Suppressor macrophage treated with lipopolysaccharide for 4 hours (primary cell): Measurements from ENCODE around the gene CTR9.
"Not testable (repeated sequence)": the region's sequence is repeated elsewhere in the genome, so short reads cannot be mapped to it uniquely, and the experiment has no call there.

Experiments
- DNase-seq: peaks from one replicate; pipeline ENCODE4 v3.0.0-alpha.2; 2020

The CTR9 gene

DNA sequence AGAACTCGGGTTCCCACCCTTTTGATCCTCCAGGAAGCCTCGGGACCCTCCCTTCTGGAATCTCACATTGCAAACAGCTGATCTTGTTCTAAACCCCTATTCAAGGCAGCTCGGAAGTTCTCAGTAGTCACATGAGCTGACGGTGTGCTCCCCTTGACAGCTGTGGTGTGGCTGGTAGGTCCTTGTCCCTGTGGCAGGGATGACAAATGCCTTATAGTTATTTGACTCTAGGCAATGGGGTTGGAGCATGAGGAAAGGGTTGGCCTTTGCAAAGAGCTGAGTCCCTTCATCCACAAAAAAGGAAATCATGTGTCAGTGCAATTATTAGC lies 34.1 kb downstream of the CTR9 start:
- no peak for DNase-seq

DNA sequence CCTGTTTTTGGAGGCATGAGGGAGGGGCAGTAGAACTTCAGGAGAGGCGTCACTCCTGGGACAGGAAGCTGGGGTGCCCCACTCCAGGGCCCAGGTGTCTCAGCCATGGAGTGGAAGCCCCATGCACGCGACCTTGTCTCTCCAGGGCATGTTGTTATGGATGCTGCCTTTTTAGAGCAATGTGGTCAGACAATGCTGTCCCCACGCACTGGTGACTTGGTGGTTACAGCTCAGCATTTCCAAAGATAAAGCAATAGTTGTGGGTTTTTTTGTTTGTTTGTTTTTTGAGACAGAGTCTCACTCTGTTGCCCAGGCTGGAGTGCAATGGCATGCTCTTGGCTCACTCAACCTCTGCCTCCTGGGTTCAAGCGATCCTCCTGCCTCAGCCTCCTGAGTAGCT lies 35.4 kb downstream of the CTR9 start:
- DNase-seq, result no peak

DNA sequence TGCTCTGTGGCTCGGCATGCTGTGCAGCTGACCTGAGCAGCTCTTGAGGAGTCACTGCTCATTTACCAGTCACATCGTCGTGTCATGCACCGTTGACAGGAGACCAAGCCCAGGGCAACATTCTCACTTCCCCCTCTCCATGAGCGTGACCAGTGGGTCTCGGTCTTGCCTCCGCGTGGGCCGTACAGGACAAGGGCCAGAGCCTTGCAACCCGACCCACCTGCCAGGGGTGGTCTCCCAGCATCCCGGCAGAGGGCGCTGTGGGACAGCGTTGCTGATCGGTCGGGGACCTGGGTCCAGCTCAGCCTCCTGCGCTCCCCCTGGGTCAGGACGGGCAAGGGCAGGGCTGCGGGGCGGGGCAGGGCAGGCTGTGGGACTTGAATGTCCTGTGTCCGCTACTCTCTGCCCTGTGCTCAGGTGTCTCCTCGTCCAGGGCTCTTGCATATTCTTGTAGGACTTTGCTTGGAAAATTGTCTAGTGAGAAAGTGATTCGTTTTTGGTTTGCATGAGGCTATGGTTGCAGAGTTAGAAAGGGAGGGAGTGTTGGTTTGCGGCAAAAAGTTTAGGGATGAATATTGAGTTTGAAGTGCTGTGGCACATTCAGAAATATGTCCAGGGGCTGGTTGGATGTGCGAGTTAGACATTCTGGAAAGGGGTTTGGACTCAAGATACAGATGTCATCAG lies 41.5 kb downstream of the CTR9 start:
- DNase-seq, result peak; percentile 87

DNA sequence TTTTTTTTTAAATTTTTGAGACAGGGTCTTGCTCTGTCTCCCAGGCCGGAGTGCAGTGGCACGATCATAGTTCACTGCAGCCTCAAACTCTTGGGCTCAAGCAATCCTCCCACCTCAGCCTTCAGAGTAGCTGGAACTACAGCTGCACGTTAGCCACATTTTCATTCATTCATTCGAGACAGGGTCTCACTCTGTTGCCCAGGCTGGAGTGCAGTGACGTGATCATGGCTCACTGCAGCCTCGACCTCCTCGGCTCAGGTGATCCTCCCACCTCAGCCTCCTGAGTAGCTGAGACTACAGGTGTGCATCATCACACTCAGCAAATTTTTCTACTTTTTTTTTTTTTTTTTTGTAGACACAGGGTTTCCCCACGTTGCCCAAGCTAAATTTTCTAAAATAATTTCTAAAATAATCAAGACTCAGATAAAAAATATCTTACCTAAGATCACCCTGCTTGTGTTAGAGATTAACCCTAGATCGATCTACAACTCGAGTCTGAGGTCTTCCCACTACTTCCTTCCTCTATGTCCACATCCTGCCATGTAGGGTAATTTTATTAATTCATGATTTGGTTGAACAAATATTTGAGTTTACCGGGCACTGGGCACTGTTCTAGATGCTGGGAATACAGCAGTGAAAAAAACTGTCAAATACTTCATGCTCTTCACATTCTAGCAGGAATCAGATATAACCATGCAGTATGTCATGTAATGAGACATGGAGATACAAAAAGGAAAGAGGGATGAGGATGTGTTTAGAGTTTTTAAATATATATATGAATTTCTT lies 42.6 kb downstream of the CTR9 start:
- DNase-seq, result no peak

DNA sequence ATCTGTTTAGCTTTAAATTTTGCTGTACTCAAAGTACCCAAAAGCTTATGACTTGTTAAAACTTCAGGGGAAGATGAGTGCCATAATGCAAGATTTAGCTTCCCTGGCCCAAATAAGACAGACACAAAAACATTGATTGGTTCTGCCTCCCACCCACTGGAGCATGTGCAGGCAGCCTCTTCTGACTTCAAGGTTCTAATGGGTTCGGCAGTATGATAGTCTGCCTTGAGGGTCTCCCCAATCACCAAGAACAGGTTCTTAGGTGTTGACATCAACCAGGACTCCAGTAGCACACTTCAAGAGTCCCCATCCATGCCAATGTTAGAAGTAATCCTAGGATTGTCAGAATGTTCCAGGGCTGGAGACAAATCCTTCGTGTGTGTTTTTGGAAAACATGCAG lies 45.1 kb downstream of the CTR9 start:
- DNase-seq, result no peak

DNA sequence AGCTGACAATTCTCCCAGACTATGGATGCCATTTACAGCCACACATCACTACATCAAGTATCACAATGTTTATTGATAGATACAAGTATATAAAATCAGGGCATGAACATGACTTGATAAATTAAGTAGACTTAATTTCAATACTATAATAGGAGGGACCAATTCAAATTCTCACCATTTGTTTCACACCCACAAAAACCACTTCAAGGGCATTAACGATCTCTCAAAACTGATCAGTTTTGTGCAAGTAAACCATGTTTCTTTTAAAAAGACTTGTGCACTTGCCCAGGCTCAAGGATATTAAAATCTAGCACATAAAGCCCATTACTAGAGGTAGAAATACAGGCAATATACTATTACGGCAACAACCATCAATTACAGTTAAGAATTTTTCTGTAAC lies 46.0 kb downstream of the CTR9 start:
- DNase-seq, result no peak

DNA sequence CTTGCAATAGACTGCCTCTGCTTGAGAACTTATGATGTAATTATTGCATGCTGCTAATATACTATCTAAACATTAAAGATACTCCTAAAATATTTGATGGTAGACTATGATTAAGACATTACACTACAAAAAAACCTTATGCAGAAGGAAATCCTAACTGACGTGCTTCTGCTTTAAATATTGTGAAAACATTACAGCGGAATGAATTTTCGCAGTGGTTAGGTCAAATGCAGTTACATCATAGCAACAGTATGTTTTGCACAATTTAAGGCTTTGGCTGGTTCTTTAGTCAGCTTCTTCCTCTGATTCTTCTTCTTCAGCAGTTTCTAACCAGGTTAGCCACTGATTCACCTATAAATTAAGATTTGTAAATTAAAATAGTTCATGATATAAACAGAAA lies 46.5 kb downstream of the CTR9 start:
- DNase-seq, result peak; percentile 72

DNA sequence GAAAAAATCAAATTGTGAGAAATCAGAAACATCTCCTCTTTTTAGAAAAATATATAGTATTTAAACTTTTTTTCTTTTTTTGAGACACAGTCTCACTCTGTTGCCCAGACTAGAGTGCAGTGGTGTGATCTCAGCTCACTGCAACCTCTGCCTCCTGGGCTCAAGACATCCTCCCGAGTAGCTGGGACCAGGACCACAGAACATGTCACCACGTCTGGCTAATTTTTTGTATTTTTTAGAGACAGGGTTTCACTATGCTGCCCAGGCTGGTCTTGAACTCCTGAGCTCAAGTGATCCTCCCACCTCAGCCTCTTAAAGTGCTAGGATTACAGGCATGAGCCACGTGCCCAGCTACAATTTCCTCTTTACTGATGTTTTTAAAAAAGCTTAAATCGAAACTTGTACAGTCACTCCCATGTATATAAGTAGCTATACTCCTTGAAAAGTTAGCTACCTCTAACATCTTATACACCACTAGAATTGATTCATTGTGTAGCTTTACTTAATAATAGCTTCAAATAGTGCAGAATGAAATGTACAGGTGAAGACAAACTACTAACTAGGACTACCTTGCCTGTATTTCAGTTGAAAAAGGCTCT lies 47.4 kb downstream of the CTR9 start:
- peak; percentile 35 for DNase-seq

DNA sequence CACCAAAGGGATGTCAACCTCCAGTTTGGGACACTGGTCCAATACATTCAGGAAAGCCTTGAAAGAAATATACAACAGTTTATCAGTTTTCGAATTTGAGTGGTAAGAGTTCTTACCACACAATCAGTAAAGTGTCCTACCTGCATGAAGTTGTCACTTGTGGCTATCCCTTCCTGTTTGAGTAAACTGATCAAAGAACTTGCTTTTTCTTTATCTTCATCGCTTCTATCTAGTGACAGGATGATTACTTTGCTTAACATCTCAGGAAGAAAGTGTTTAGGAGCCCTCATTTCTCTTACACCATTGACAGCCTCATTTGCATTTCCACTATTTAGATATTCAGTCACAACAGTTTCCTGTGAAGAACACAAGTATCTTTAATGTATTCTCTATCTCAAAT lies 49.2 kb downstream of the CTR9 start:
- no peak for DNase-seq

DNA sequence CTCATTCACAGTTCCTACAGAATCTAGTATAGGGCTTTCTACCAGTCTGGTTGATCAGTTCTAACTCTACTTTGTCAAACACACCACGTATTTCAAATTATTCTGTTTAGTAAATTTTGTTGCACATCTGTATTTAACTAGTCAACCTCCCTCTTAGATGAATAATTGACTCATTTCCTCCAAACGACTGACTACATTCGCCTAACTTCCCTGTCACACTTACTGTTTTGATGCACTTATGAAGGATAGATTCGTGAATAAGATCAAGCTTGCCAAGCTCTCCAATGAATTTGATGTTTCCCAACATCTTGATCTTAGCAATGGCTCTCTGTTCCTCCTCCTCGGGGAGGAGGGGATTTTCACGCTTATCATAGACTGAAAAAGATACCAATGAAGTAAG lies 52.6 kb downstream of the CTR9 start:
- peak; percentile 47 for DNase-seq

DNA sequence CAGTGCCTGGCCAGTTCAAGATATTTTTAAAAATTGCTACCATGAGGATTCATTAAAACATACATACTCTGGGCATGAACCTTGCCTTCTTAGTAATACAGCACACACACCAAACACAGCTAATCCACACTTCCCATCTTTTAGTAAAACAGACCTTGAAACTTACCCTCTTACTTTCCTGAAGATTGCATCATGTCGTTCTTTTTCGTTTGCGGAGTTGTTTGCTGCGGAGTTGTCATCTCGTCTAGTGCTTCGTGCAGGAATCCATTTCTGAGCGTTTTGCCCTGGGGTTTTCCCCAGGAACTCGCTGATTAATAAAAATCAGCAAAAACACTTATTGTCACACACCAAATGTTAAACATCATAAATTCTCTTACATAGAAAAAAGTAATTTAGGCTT lies 54.7 kb downstream of the CTR9 start:
- no peak for DNase-seq

DNA sequence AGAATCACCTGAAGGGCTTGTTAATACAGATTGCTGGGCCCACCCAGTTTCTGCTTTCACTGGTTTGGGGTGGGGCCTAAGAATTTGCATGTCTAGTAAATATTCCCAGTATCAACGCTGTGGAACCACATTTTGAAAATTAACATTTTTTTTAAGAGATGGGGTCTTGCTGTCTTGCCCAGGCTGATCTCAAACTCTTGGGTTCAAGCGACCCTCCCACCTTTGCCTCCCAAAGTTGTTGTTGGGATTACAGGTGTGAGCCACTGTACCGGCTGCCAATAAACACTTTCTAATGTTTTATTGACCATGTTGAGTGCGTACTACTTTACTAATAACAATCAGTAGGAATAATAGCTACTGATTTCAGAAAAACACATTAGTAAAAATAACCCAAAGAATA lies 55.2 kb downstream of the CTR9 start:
- no peak for DNase-seq

DNA sequence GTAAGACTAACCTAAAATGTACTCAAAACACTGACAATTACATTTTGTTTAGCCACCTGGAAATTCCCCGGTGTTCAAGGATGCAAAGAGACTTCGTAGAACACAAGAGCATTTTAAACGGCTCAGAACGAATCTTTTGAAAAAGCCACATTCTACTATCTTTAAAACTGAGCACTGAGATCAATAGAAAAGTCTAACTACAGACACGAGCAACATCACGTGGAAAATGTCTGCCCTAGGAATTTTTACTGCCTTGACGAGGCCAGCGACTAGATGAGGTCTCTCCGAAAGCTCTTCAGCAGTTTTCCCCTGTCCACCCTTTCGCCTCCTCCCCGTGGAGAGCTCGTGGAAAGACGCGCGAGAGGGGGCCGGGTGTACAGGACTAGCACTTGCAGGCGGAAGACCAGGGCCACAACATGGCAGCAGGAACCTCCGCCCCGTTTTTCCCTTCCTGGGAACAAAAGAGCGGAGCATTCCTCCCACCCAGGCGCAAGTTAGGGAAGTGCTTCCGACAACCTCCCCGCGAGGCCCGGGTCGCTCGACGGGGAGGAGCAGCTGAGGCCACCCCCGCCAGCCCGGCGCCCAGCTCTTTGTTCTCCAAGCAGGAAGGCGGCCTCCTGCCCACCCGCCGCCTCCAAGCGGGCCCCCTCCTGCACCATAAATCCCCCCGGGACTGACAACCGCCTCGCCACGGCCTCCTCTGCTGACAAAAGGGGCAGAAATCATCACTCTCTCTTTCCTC lies 56.6 kb downstream of the CTR9 start:
- peak; percentile 77 for DNase-seq

DNA sequence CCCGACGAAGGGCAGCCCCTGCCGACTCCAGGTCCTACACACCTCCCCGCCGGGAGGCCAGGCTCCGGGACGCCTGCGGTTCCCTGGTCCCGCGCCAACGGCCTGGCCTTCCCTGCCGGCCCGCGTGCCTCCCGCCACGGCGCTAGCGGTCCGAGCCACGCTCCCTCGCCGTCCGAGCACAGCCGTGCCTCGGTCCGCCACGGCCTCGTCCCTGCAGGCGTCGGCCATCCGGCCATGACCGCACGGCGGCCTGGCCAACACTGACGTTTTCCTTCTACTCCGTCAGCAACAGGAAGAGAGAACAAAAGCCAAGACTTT lies 57.1 kb downstream of the CTR9 start:
- DNase-seq, result no peak

DNA sequence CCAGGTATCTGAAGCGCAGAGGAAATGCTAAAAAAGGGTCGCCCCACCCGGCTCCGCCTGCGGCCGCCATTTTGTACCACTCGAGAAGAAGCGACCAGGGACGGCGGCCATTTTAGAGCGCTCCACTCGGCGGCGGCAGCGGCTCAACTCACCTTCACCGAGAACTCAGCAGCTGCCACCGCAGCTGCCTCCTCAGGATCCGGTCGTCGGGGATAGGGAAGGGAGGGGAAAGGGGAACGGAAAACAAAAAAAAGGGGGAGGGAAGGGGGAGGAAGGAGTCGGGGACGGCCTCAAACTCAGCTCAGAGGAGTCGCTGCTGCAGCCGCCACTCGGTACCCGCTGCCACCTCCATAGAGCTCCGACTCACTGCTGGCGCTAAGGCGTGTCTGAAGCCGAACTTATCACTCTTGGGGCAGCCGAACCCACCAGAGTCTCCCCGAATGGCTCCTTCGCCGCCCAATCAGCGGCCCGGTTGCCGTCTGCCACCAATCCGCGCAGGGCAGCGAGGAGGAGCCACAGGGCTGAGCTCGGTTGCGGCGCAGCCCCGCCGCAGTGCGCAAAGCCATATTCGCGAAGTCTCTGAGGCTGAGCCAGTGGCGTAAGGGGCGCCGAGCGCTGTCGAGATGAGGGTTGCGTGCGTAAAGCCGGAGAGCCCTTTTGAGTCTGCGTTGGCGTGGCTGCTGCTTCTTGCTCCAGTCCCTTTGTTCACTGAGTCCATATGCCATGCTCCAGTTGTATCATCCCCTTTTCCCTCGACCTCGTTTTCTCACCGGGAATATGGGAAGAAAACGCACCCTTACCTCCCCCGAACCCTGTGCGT lies 57.7 kb downstream of the CTR9 start, which contains the start of gene EIF4G2:
EIF4G2 (minus strand) TSS at position 374 of the 820 bp plus-strand sequence.
- DNase-seq, result peak; percentile 99

DNA sequence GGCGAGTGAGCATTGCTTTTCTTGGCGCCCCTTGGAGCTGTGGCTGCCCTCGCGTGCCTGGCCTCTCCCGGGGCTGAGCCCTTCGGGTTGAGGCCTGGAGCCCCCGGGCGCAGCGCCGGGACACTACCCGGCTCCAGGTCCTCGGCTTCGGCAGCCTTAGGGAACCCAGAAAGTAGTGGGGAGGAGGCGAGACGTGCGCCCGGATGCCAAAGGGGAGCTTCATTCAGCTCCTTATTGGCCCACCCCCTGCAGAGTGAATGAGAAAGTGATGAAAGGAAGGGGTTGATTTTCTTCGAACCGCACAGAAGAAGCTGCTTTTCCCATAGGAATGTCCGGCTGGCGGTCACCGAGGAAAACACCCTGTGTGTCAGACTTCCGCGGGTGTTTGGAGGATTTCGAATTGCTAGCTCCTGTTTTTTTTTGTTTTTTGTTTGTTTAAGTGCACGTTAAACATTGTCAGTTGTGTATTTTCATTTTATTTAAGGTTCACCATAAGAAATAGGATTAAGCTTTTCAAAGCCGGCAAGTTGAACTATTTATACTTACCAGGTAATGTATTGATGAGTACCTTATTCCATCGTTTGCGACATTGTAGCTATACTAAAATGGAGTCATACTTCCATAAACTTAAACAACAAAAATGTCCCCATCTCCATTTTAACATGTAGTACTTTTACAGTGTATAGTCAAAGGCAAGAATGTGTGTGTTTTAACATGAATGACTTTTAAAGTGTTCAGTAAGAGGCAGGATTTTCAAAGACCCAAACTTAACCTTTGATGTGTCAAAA lies 58.5 kb downstream of the CTR9 start:
- peak; percentile 43 for DNase-seq

DNA sequence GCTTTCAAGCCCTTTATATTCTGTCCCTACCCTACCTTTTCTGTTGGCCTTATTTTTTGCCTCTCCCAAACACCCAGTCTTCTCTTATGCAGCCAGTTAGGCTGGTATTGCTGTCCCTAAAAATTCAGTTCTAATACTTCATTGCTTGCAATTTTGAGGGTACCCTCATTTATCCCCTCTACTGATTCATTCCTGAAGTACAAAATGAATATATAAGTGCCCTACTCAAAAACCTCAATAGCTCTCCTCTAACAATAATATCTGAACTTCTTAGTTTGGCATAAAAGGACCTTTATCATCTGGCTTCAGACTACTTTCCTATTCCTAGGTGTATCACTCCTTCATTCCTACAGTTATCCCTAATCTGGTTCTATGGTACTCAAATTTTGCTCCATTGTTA lies 62.9 kb downstream of the CTR9 start:
- no peak for DNase-seq

DNA sequence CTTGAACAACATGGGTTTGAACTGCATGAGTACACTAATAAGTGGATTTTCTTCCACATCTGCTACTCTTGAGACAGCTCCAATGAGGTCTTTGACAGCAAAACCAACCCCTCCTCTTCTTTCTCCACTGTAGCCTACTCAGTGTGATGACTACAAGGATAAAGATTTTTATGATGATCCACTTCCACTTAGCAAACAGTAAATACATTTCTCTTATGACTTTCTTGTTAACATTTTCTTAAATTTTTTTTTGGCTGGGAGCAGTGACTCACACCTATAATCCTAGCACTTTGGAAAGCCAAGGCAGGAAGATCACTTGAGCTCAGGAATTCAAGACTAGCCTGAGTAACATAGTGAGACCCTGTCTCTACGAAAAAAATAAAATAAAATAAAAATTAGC lies 67.5 kb downstream of the CTR9 start:
- no peak for DNase-seq

DNA sequence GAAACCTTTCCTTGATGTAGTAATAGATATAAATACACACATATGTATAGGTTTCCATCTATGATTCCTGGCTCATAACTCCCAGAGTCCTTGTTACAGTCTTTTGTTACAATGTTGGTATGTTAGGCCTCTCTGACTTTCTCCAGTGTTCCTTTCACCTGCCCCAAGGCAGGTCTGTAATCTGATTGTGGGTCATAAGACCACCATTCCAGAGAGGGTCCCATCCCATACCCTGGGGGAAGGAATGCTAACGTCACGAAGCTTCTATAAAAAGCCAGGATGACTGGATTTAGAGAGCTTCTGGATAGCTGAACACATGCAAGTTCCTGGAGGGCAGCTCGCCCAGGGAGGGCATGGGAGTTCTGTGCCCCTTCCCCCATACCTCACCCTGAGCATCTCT lies 71.4 kb downstream of the CTR9 start:
- DNase-seq, result not testable (repeated sequence)

DNA sequence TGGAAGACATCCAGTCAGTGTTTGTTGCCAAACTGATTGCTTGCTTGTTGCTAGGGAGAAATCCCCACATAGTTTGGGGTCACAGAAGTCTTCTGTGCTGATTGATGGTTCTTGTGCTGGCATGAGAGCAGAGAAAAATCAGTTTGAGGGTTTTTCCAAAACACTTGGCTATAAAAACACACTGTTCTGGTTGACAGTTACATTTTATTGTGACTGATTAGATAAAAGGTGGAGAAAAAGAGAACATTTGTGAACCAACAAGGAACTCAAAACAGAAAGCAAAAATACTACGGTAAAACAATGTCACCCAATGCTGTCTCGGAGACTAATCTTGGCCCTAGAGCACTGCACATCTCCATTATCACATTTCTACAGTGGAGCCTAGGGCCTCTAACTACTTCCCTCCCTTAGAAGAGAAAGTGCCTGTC lies 72.1 kb downstream of the CTR9 start:
- no peak for DNase-seq

DNA sequence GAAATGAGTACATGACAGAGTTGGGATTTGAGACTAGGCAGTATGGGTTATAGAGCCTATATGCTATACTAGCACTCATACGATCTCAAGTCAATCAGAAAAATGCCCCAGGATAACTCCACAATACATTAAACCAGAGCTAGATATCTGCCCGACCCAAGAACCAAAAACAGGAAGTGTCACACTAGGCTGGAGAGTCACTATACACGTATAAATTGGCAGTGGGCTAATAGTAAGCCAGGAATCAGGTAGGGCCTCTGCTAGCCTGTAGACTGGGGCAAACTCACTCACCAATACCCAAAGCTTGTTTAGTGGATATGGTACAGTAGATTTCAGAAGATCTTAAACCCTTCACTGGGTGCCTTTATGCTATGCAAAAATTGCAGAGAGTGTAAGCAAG lies 73.8 kb downstream of the CTR9 start:
- peak; percentile 21 for DNase-seq

DNA sequence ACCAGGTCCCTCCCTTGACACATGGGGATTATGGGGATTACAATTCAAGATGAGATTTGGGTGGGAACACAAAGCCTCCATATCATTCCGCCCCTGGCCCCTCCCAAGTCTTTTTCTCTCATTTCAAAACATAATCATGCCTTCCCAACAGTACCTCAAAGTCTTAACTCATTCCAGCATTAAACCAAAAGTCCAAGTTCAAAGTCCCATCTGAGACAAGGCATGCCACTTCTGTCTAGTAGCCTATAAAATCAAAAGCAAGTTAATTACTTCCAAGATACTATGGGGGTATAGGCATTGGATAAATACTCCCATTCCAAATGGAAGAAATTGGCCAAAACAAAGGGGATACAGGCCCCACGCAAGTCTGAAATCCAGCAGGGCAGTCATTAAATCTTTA lies 77.4 kb downstream of the CTR9 start:
- DNase-seq, result no peak
